Measurements from ENCODE around the gene IGF2R. TPM values are rescaled to one million over a fixed set of nuclear protein-coding genes. Genes with fewer than 3 reads are reported as not detected.

IGF2R gene
- polyA plus RNA-seq, 1 donor = 146 TPM

GRCh38 chr6:159977904-159978268 lies 9.0 kb downstream of the IGF2R start:
- no peak for DNase-seq

- no peak for DNase-seq
Measured at GRCh38 chr6:159978291-159979135, 9.6 kb downstream of the IGF2R start.

GRCh38 chr6:159979136-159979874 lies 10.4 kb downstream of the IGF2R start:
- no peak for DNase-seq

DNA sequence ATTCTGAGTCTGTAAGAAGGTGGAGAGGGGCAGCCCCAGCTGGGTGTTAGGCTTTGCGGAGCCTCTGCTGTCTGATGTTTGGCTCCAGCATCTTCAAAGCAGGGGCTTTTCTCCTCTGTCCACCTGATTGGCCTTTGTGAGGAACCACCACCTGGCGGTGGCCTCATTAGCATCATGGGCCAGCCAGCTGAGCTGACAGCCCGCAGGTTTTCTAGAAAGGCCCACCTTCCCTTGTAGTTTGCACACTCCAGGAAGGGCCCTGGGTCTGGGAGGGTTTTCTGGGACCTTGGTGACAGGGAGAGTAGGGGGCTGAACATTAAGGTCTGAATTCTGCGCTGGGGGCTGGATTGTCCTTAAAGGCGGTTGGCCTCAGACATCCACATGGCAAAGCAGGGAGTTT lies 11.6 kb downstream of the IGF2R start:
- DNase-seq = no peak

GRCh38 chr6:159981071-159981402 lies 12.2 kb downstream of the IGF2R start:
- no peak for DNase-seq

DNA sequence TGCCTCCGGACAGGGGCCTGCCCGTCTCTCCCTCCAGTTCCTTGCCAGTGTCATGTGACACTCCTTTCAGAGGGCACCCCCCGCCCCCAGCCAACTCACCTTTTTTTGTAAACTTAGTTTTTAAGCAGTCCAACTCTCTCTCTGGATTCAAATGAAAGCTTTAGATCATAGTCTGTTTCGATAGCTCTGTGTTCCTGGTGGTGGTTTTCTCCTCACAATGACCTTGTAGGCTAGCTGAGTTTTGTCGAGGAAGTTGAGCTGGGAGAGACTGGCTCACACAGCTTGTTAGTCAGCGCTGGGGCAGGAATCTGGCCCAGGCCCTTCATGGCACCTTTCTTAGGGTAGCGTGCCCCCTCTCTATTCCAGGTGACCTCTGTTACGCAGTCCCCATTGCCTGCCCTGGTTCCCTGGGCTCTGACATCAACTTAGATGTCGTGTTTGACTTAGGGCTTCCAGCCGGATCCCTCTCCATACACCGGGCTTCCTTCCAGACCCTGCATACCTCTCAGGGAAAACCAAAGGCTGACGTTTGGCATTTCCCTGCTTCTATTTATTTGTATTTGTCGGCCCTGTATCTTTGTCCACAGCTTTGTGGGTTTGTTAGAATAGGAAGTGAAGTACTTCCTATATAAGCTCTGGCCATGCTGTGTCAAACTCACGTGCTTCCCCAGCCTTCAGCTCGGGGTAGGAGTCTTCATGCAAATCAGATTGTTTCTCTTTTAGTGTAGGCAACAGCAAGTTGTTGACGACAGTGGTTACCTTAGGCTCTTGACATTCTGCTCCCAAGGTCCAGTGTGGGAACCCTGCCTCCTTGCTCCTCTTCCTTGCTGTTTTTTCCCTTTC lies 12.7 kb downstream of the IGF2R start:
- DNase-seq = no peak

DNA sequence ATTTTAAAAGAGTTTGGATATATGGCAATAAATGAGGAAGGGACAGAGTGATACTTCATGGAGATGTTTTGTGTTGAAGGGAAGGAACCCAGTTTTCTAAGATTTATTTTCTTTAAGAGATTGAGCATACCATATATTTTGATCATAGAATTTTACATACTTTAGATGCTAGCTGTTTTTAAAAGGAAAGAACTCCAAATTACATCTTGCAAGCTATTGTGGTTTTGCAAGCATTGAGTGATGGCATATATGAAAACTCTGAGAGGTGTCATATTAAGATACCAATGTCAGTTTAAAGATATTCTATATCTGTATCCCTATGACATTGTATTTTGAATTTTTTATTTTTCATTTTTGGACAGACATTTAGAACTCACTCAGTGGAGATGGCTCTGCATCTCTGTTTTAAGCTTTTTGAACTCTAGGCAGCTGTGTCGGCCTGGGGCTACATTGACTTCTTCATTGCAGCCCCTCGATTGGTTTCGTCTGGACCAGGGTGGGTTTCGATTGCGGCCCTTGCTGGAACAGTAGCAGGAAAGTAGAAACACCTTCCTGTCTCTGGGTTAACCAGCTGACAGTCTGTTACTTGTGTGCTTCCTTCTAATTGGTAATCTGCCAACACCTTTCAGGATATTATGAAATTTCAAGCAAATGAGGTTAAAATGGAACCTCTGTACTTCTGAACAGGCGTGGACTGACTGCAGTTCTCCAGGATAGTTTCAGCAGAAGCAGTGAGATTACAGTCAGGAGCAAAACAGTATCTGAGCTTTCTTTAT lies 14.0 kb downstream of the IGF2R start:
- no peak for DNase-seq

DNA sequence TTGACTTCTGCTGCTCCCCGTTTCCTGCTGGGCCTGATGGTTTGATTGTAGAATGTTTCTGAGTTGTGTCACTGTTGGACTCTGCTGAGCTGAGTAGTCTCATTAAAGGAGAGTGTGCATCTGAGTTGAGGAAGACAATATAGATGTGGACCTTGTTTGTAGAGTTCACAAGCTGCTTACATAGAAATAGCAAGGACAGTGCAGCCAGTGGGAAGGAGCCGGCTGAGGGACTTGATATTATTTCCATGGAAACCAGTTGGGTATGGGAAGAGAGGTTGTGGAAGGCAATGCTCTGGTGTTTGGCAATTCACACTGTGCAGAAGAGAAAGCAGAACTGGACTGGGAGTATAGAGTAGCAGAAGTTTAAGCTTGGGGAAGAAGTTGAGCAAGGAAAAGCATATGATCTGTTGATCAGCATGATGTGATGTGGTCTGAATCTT lies 14.8 kb downstream of the IGF2R start:
- no peak for DNase-seq

GRCh38 chr6:159984268-159984786 lies 15.4 kb downstream of the IGF2R start:
- DNase-seq = no peak

DNA sequence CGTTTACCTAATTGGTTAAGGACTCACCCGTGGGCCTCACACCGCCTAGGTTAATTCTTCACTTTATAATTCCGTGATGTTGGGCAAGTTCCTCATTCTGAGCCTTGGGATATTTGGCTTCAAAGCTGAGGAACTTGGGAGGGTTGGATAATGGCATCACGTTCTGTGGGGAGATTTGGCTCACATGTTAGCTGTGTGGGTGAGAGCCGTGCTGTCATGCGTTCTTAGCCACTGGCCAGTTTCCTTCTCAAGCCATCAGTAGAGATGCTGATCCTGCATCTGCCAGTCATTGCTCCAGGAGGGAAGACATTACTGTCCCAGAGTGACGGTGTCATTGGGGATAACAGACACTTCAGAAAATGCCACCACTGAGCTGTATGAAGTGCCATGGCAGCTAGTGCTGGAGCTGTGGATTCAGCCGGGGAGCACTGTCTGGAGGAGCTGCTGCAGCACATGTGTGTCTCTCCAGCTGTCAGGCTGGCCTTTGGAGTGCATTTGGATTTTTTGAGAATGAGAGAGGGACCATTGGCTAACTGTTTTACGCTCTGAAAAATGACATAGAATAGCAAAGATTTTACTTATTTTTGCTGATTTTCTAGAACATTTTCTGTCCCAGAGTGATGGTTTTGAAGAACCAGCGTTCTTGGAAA lies 16.5 kb downstream of the IGF2R start:
- no peak for DNase-seq

DNA sequence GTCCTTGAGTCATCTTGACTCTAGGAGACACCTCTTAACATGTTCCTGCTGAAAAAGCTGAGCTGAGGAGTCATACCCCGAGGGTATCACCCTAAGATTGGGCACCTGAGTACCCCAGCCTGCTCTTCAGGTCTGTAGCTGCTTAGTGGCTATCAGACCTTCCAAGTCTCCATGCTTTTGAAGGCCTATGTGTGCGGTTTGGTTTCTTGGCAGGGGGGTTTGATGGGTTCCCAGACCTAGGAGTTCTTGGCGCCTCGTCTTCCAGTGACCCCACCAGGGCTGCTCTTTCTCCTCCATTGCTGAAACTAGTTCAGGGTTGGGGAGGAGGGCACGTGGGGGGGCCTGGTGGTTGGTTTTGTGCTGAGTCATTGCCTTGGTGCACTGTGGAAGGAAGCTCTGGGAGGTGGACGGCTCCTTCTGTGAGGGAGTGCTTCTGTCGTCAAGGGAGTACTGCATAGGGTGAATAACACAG lies 20.1 kb downstream of the IGF2R start:
- no peak for DNase-seq

GRCh38 chr6:159989492-159990480 lies 20.9 kb downstream of the IGF2R start:
- no peak for DNase-seq

GRCh38 chr6:159992366-159992765 lies 23.5 kb downstream of the IGF2R start:
- no peak for DNase-seq

DNA sequence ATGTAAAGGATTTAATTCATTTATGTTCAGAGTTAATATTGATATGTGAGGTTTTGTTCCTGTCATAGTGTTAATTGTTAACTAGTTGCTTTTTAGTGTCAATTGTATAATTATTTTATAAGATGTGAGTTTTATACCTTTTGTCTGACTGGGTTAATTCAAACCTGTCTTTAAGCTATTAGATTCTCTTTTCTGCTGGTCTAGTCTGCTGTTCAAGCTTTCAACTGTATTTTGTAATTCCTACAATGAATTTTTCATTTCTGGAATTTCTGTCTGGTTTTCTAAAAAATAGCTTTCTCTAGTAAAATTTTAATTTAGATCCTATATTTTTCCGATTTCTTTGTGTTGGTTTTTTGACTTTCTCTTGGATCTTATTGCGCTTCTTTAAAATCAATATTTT lies 26.5 kb downstream of the IGF2R start:
- DNase-seq = no peak

DNA sequence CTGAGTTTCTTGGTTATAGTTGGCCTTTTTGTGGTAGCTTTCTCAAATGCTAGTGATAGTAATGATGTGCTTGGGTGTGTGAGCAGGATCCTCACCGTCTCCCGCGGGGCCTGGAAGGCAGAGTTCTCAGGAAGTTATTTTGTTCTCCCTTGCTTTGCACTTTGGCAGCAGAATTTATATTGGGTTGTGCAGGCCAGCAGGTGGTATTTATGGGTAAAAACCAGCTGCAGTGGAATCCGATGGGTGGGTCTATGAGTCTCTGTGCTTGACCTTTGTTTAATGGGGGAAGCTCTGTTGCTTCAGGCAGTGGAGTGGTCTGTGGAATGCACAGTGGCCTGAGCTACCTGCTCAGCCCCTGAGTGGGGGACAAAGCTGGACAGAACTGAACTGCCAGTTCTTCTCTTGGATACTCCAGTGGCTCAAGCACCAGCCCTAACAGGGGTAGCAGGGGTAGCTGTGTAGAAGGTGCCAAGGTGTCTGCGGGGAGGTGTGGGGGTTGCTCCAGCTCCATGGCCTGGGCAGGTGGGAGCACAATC lies 27.3 kb downstream of the IGF2R start:
- no peak for DNase-seq

GRCh38 chr6:159996626-159997497 lies 28.0 kb downstream of the IGF2R start:
- no peak for DNase-seq

DNA sequence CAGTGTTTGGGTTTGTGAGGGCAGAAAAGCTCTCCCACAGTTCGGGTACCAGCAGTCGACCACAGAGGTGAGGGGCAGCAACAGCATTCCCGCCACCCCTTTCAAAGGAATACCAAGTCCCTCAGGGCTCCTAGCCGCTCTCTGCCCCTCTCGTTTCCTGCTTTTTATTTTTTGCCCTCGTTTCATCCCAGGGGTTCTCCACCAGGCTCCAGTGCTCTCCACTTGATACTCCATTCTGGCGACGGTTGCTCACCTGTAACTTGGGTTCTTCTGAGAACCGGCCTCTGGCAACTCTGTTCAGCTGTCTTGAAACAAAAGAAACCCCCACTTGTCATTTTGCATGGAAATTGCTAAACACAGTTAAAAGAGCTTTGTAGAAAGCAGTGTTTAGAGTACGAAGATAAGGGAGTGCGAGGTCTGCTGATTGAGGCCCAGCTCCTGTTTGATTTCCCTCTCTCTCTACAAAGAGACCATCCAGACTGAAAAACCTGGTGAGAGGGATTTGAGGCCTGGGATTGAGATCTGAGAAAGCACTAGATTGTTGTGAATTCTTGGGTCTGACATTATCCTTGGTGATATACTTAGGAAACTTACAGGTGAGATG lies 28.7 kb downstream of the IGF2R start:
- no peak for DNase-seq

DNA sequence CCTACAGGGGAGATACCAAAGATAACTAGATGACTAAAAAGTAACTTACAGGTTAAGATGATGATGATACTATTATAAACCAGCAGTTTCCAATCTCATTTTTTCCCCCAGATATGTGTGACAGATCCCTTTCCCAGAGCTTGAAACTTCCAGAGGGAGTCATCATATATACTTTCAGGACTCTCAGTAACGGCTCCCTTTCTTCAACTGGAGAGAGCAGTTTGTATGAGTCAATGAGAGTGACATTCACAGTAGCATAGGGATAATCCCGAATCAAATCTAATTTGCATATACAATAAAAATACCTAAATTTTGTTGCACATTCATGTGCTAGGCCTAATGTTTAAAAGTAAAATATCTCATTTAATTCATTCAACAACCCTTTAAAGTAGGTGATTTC lies 29.7 kb downstream of the IGF2R start:
- DNase-seq = no peak
